ENCODE measurements around the gene DEFB108B.
"Not testable (repeated sequence)": the region's sequence is repeated elsewhere in the genome, so short reads cannot be mapped to it uniquely, and the experiment has no call there.

Gene DEFB108B

GRCh38 chr11:71863978-71864627 lies 31.1 kb downstream of the DEFB108B start:
- TF ChIP-seq, protein P1, sequence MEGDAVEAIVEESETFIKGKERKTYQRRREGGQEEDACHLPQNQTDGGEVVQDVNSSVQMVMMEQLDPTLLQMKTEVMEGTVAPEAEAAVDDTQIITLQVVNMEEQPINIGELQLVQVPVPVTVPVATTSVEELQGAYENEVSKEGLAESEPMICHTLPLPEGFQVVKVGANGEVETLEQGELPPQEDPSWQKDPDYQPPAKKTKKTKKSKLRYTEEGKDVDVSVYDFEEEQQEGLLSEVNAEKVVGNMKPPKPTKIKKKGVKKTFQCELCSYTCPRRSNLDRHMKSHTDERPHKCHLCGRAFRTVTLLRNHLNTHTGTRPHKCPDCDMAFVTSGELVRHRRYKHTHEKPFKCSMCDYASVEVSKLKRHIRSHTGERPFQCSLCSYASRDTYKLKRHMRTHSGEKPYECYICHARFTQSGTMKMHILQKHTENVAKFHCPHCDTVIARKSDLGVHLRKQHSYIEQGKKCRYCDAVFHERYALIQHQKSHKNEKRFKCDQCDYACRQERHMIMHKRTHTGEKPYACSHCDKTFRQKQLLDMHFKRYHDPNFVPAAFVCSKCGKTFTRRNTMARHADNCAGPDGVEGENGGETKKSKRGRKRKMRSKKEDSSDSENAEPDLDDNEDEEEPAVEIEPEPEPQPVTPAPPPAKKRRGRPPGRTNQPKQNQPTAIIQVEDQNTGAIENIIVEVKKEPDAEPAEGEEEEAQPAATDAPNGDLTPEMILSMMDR (IDR thresholded peaks at IDR 0.05): peak; percentile 76
- not testable (repeated sequence) for H3K27ac ChIP-seq

- not testable (repeated sequence) for H3K27ac ChIP-seq
These were observed 34.2 kb downstream of the DEFB108B start for GRCh38 chr11:71867209-71867608.

GRCh38 chr11:71869931-71870330 lies 36.9 kb downstream of the DEFB108B start:
- H3K27ac ChIP-seq: not testable (repeated sequence)

DNA sequence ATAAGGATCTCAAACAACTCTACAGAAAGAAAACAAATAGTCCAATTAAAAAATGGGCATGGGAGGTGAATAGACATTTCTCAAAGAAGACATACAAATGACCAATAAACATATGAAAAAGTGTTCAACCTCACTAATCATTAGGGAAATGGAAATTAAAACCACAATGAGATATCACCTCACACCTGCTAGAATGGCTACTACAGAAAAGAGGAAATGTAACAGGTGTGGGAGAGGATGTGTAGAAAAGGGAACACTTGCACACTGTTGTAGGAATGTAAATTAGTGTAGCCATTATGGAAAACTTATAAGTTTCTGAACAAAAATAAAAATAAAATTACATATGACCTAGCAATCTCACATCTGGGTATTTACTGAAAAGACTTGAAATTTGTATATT lies 37.7 kb downstream of the DEFB108B start:
- not testable (repeated sequence) for H3K27ac ChIP-seq

- not testable (repeated sequence) for H3K27ac ChIP-seq
These were observed 43.3 kb downstream of the DEFB108B start for GRCh38 chr11:71876262-71876661.

DNA sequence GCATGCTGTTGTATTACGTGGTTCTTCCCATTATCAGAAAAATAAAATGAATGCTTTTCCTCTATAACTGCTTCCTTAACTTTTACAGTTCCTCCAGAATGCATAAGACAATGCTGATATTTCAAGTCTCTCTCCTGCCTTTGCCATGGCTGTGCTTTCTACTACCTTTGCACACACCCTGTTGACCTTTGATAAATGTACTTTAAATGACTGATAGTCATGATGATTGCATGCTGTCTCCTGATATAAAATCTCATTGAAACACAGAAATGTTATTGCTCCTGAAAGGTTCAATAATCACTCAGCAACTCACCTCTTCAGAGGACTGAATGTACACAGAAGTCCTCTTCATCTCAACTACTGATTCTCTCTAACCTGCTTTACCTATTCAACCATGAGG lies 45.1 kb downstream of the DEFB108B start, which contains the start of gene DEFB131B:
TSS of gene DEFB131B (plus strand) at position 395 of the 400 bp plus-strand sequence. CDS start at position 395, 0 bp downstream.
- H3K27ac ChIP-seq: not testable (repeated sequence)

DNA sequence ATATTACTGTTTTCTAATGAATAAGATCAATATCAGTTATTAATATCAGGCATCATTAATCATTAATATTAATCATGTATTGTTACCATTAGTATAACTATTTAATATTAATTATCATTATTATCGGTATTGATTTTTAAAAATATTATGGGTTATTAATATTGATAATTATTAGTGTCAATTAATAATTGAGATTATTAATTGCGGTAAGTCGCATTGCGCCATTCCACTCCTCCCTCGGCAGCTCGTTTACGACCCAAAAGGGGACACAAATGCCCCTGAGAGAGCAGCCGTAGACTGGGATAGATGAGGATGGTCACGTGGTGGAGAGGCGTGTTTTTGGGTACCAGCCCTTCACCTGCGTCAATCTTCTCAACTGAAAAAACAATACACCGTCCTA lies 52.8 kb downstream of the DEFB108B start:
- H3K27ac ChIP-seq: not testable (repeated sequence)

All from 22Rv1 (cell line).